Hepatocyte (in vitro differentiated cells): ENCODE data around the gene ZBTB26.
"Not testable (repeated sequence)": the region's sequence is repeated elsewhere in the genome, so short reads cannot be mapped to it uniquely, and the experiment has no call there.

Experiments used
- EZH2 ChIP-seq: fragments of 200-600 bp; sonication (generic); IDR thresholded peaks from 2 replicates; pipeline ENCODE4 v1.6.1; 2016; ENCODE audit warnings: antibody characterized with exemption, mild to moderate bottlenecking, borderline replicate concordance
- EZH2phosphoT487 ChIP-seq: fragments of 200-600 bp; sonication (generic); IDR thresholded peaks from one replicate; pipeline ENCODE4 v1.6.1; 2018; ENCODE audit warnings: antibody characterized with exemption, mild to moderate bottlenecking, low read depth, moderate library complexity; ENCODE audit not compliant: unreplicated experiment, severe bottlenecking
- TF ChIP-seq, protein P1 (sequence below): fragments of 200-600 bp; sonication (generic); IDR thresholded peaks from 2 replicates; pipeline ENCODE4 v1.5.1; 2016; ENCODE audit warnings: antibody characterized with exemption, mild to moderate bottlenecking; ENCODE audit not compliant: poor library complexity

DNA sequence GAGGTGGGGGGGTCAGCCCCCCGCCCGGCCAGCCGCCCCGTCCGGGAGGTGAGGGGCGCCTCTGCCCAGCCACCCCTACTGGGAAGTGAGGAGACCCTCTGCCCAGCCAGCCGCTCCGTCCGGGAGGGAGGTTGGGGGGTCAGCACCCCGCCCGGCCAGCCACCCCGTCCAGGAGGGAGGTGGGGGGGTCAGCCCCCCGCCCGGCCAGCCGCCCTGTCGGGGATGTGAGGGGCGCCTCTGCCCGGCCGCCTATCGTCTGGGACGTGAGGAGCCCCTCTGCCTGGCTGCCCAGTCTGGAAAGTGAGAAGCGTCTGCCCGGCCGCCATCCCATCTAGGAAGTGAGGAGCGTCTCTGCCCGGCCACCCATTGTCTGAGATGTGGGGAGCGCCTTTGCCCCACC lies 64.0 kb downstream of the ZBTB26 start:
- TF ChIP-seq EZH2, EZH2phosphoT487: not testable (repeated sequence)
- TF ChIP-seq, protein P1, sequence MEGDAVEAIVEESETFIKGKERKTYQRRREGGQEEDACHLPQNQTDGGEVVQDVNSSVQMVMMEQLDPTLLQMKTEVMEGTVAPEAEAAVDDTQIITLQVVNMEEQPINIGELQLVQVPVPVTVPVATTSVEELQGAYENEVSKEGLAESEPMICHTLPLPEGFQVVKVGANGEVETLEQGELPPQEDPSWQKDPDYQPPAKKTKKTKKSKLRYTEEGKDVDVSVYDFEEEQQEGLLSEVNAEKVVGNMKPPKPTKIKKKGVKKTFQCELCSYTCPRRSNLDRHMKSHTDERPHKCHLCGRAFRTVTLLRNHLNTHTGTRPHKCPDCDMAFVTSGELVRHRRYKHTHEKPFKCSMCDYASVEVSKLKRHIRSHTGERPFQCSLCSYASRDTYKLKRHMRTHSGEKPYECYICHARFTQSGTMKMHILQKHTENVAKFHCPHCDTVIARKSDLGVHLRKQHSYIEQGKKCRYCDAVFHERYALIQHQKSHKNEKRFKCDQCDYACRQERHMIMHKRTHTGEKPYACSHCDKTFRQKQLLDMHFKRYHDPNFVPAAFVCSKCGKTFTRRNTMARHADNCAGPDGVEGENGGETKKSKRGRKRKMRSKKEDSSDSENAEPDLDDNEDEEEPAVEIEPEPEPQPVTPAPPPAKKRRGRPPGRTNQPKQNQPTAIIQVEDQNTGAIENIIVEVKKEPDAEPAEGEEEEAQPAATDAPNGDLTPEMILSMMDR: not testable (repeated sequence)
